HG03066 (cell line): ENCODE results near the gene CYB5A.

Source experiments
- ATAC-seq: cut with Tn5 transposase; IDR thresholded peaks from one replicate; pipeline ENCODE4 v1.9.1; 2021; ENCODE audit warnings: low read depth; ENCODE audit not compliant: unreplicated experiment

CYB5A gene

GRCh38 chr18:74222710-74223494 is 68.9 kb downstream of the CYB5A start:
- no peak for ATAC-seq

GRCh38 chr18:74221081-74221480 is 70.7 kb downstream of the CYB5A start:
- ATAC-seq: no peak

- ATAC-seq: no peak
These were observed 72.7 kb downstream of the CYB5A start for GRCh38 chr18:74219056-74219455.

GRCh38 chr18:74217476-74218143 is 74.2 kb downstream of the CYB5A start:
- no peak for ATAC-seq

GRCh38 chr18:74216661-74217110 is 75.1 kb downstream of the CYB5A start:
- no peak for ATAC-seq

GRCh38 chr18:74215863-74216262 is 75.9 kb downstream of the CYB5A start:
- ATAC-seq: no peak

GRCh38 chr18:74213429-74213828 is 78.3 kb downstream of the CYB5A start:
- ATAC-seq: no peak

- ATAC-seq: no peak
These were observed 87.1 kb downstream of the CYB5A start for GRCh38 chr18:74204526-74205152.

GRCh38 chr18:74203811-74204210 is 88.0 kb downstream of the CYB5A start:
- ATAC-seq: no peak
